GM18511 (cell line): ENCODE measurements around the gene BRIP1.
"Not testable (repeated sequence)": the region's sequence is repeated elsewhere in the genome, so short reads cannot be mapped to it uniquely, and the experiment has no call there.

Source experiments
- ATAC-seq: cut with Tn5 transposase; IDR thresholded peaks from one replicate; pipeline ENCODE4 v1.9.1; 2021; ENCODE audit warnings: mild to moderate bottlenecking, moderate library complexity; ENCODE audit not compliant: unreplicated experiment

The BRIP1 gene

DNA sequence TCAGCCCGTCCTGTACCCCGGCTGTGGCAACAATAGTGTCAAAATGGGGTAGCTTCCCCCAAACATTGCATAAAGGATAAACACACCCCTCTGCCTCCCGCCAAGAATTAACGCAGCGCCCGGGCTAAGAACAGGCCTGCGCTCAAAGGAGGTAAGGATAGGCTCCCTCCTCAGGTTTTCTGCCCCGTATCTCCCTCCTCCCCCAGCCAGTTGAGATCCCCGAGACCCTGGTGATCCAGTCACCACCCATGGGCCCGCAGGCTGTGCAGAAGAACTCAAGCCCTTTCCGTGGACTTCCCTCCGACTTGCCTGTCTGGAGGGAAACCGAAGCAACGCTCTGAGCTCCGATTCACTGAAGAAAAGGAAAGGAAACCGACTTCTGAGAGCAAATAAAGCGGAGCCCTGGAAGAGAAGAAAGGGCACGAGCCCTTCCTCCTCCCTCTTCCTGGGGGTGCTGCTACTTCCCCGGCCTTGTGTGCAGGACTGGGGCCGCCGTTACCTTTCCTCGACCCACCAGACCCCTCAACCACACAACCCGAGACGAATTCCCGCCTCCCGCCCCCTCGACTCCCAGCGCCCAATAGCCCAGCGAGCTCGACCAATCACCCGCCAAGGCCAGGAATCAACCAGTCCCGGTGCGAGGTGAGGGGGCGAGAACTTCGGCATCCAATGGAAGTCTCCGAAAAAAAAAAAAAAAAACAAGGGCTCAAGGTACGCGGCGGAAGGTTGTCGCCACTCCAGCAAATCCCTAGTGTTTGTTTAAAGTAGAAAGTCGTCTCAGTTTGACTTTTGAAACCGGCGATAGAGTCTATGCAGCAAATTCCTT, at the start of gene BRIP1:
Gene BRIP1, minus strand, starts transcription at position 554 of the 826 bp plus-strand sequence. CDS start 1,989 bp downstream, outside the sequence.
- peak; percentile 94 for ATAC-seq

DNA sequence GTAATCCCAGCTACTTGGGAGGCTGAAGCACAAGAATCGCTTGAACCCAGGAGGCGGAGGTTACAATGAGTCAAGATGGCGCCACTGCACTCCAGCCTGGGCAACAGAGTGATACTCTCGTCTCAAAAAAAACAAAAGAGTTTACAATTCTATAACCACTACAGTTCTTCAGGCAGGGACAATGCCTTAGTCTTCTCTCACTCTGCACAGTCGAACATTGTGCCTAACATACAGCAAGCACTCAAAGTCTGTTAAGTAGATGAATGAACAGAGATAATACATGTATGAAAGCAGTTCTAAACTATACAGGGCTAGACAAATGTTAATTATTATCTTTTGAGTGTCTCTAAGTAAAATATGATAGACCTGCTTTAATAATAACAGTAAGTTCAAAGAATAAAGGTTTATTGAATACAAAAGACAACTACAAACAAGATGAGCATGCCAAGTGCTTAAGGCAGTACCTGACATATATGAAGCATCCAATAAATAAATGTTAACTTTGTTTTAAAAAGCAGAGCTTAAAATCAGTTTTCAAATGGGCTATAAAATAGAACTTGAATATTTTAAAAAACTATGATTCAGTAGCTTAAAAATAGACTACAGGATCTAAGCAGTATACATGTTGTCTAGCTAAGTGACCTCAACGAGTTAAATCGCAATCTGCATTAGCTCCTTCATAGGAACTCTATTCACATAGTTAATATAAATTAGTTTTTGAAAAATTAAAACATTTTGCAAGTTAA, 45.1 kb upstream of the BRIP1 start:
- ATAC-seq: no peak

DNA sequence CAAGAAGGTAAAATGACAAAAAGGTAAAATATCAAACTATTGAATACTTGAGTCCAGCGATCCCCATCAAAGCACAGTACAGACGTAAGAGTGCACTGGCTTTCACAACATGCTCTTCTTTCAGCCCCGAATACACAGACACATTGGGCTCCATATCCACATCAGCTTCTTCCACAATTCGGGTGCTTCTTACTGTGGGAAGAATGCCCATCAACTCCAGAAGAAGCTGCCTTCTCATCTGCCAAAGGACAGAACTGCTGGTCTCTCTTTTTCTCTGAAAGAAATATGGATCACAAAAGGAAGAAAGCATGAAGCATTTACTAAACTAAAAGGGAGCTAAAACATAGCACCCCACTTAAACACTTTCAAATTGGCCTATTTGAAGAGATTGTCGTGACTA, 44.0 kb upstream of the BRIP1 start:
- no peak for ATAC-seq

GRCh38 chr17:61904094-61904710, 40.9 kb upstream of the BRIP1 start:
- ATAC-seq: no peak

GRCh38 chr17:61903251-61903650, 39.9 kb upstream of the BRIP1 start:
- ATAC-seq: no peak

DNA sequence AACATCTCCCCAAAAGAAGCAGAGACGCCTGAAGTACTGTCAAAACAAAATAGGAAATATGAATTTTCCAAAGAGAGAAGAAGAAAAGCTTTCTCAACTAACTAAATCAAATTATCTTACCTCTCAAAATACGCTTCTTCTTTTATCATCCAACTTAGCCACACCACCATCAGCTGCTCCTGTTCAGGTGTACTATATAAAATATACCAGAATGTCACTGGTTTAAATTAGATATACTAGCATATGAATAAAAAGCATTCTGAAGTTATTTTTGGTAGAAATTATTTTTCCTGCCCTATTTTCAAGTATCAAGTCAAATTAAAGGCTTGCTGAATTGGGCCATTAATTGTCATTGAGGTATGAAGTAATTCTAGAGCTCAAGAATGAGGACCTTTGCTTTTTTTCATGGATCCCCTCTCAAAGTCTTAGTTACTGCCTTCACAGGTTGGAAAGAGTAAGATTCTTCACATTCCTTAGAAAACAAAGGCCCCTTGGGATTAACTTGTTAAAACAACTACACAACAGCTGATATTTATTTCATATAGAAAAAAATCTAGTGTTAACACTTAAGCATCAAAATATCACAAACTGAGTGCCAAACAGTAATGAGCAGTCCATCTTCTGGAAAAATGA, 34.3 kb upstream of the BRIP1 start:
- no peak for ATAC-seq

- ATAC-seq: no peak
Observed at GRCh38 chr17:61895391-61895790, 32.1 kb upstream of the BRIP1 start.

DNA sequence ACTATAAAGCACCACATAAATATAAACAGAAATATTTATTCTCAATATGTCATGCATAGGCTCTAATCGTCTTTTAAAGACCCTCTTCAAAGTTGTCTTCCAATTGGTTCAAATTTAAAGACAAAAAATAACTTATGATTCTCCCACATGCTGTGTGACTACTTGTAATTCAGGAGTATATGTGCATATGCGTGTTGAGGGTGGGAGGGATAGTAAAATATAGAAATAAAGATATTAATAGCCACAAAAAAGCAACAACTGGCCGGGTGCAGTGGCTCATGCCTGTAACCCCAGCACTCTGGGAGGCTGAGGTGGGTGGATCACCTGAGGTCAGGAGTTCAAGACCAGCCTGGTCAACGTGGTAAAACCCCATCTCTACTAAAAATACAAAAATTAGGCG, 31.0 kb upstream of the BRIP1 start:
- ATAC-seq: not testable (repeated sequence)

DNA sequence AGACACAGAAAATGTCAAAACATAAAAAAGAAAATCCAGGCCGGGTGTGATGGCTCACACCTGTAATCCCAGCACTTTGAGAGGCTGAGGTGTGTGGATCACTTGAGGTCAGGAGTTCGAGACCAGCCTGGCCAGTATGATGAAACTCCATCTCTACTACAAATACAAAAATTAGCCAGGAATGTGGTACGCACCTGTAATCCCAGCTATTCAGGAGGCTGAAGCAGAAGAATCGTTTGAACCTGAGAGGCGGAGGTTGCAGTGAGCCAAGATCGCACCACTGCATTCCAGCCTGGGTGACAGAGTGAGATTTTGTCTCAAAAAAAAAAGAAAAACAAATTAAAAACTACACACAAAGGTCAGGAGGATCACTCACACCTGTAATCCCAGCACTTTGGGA, 24.4 kb upstream of the BRIP1 start:
- not testable (repeated sequence) for ATAC-seq

DNA sequence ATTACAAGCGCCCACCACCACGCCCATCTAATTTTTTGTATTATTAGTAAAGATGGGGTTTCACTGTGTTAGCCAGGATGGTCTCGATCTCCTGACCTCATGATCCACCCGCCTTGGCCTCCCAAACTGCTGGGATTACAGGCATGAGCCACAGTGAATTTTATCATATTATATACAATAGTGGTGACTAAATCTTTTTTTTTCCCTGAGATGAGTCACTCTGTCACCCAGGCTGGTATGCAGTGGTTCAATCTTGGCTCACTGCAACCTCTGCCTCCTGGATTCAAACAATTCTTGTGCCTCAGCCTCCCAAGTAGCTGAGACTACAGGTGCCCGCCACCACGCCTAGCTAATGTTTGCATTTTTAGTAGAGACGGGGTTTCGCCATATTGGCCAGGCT, 22.5 kb upstream of the BRIP1 start:
- ATAC-seq: not testable (repeated sequence)

- no peak for ATAC-seq
Observed at GRCh38 chr17:61884864-61885263, 21.5 kb upstream of the BRIP1 start.

DNA sequence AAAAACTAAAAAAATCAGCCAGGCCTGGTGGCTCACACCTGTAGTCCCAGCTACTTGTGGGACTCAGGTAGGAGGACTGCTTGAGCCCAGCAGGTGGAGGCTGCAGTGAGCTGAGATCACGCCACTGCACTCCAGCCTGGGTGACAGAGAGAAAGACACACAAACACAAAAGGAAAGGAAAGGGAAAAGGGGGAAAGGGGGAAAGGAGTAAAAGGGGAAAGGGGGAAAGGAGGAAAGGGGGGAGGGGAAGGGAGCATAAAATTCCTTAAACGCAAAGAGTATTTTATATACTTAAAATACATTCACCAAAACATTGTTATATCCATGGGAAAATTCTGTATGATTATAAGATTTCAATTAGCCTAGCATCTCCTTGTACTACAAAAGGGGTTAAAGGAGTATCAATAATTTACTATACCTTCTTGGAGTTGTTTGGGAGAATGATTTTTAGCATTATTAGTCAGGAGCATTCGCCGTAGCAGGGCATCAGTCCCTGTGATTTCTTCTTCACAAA, 17.3 kb upstream of the BRIP1 start:
- no peak for ATAC-seq

GRCh38 chr17:61878984-61879612, 15.8 kb upstream of the BRIP1 start:
- no peak for ATAC-seq

GRCh38 chr17:61878520-61878919, 15.2 kb upstream of the BRIP1 start:
- ATAC-seq: no peak

- ATAC-seq: no peak
Observed at GRCh38 chr17:61877837-61878236, 14.5 kb upstream of the BRIP1 start.

- ATAC-seq: no peak
Observed at GRCh38 chr17:61875804-61876203, 12.5 kb upstream of the BRIP1 start.

GRCh38 chr17:61875285-61875684, 12.0 kb upstream of the BRIP1 start:
- ATAC-seq: no peak

DNA sequence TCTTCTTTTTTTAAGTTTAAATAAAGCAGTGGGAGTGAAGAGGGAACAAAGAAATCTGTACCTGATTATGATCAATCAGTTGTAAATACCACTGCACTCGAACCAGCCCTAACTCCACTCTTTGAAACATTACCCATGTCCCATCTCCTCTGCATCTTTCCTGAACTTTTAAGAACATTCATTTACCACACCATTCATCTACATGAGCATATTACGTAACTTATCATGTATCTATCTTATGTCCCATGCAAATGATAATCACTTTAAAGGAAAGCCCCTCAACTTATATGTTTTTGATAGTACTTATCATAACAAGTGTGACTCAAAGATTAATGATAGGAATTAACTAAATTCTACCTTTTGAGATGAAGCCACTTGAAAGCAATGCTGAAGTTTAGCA, 10.7 kb upstream of the BRIP1 start:
- no peak for ATAC-seq

- ATAC-seq: no peak
Observed at GRCh38 chr17:61872099-61872498, 8.8 kb upstream of the BRIP1 start.

DNA sequence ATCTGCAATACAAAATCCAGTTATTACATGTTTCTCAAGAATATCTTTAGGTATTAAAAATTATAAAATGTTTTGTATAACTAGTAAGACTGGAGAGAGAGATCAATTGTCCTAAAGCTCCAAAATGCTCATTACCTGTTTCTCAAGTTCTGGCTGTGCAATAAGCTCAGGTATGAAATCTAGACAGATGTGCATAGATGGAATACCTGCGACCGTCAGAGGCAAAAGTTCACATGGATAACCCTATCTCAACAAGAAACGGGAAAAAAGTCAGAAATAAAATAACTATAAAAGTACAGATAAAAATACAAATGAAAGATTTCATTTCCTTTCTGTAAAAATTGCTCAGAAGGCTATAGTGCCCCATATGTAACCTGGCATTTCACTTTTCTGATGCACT, 5.8 kb upstream of the BRIP1 start:
- ATAC-seq: no peak

DNA sequence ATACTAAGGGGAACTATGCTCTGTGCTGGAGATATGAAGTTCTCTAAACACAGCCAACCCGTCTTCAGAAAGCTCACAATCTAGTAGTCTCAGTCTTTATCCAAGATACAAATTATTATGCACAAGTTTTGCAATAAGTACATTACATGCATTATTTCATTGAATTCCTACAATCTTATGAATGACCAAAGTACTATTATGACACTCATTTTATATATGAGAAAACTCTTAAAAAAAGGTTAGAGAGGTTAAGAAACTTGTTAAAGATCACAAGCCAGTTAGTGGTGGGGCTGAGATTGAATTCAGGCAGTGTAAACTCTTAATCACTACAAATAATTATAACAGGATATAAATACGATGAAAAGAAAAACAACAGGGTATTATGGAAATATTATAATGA, 4.7 kb upstream of the BRIP1 start:
- no peak for ATAC-seq
